ENCODE data around the gene EPB41.
"Not testable (repeated sequence)": the region's sequence is repeated elsewhere in the genome, so short reads cannot be mapped to it uniquely, and the experiment has no call there.

The EPB41 gene

DNA sequence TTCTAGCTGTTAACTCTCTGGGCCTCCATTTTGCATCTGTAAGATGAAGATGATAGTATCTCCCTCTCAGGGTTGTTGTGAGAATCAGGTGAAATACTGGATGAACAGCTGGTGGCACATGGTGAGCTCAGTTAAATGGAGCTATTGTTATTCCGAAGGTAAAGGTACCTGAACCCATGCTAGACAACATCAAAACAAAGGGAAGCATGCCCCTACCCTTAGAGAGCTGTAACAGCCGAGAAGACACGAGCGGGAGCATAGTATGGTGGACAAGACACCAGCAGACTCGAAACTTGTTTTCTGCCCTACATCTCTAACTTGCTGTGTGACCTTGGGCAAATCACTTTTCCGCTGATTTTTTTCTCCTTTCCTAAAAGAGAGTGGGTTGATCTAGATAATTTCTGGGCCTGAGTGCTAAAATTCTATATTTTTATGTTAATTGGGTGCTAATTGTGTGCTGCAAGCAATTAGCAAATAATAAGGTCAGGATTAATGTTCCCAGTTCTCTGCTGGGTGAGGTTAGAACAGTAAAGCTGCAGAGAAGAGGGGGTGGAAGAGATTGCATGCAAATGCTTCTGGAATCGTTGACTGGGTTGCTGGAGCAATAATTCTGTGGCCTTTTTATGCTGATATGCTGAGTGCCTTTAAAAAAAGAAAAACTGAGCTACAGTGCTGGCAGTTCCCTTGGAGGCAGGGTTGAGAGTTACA is 198.5 kb downstream of the EPB41 start:
- no peak for DNase-seq (ENCODE audit: low read depth)

DNA sequence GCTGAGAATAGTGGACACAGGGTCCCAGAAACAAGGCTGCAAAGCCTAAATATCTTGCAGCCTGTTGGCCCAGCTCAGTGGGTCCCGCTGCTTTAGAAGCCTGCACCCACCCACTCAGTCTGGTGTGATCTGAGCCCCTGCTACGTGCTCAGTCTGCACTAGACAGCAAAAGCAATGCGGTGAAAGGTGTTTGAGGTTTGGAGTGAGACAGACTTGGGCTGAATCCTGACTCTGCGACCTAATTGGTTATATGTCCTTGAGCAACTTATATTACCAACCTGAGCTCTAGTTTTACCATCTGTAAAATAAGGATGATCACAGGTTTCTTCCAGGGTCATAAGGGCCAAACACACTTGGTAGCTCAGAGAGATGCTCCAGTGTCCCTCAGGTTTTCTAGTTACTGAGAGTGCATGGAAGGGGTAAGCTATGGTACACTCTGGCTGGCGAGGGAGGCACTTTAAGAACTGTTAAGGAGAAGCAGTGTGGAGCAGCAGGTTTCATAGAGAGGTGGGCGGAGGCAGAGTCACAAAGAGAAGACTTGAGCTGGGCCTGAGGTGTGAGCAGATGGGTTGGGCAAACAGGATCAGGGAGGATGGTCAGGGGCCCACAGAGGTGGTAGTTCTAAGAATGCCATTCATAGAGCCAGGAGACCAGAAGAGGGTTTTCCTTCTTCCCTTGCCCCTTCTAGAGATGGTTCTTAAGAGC is 199.2 kb downstream of the EPB41 start:
- DNase-seq (ENCODE audit: low read depth) = no peak

DNA sequence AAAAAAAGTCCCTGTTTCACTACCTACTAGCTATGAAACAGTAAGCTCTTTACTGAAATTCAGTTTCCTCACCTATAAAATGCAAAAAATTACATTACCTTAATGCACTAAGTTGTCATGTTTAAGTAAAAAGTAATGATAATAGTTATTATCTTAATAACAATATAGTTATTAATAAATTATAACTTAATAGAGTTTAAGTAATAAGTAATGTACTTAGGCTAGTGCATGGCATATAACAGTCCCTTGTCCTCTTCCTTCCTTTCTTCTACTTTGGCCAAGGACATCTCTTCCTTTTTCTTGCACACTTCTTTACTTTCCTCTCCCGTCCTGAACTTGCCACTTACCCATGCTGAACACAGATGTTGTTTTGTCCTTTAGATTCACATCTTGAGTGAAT is 200.3 kb downstream of the EPB41 start:
- DNase-seq (ENCODE audit: low read depth) = no peak

DNA sequence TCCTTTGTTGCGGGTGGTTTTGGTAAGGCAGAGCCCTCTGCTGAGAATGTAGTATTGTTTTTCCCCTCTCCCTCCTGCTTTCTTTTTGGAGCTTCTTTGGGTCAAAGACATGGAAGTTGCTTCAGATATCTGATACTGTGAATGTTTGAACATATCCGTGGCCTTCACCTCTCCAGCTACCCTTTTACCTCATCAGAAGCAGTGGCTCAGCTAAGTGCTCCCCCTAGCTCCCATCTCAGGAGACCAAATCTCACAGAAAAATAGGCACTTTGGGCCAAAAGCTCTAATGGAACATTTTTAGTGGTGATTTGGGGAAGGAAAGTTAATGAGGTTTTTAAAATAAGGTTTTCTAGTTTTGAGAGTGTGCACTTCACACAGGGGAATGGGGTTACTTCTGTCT is 203.0 kb downstream of the EPB41 start:
- no peak for DNase-seq (ENCODE audit: low read depth)

DNA sequence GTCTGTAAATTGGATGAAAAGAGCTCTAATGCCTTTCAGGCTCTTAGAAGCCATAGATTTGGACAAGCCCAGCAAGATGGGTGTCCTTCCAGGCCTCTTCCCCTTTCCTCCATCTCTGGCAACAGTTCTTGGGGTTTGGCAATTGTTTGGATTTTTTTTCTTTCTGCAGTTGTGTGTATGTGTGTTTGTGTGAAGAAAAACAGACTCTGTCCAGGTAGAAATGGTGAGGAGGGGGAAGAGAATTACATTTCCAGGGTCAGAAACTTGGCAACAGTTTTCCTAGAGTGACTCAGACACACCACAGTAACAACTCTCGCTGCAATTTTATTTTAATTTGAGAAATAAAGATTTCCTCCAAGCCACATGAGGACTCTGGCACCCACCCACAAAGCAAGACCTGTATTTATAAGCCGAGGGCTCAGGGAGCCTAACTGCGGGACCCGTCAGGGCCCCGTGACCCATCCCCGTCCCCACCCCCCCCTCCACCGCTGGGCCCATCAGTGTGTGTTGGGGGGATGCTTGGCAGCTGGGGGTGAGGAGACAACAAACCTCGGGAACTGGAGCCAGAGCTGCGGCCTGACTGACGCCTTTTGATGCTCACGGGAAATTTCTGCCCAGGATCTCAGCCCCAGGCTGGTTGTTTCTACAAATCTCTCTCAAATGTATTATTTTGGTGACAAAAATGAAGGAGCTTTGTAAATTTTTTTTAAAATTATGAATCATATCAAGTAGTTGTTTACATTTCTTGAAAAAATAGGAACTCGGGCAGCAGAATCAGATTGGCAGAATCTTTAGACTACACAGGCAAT is 205.0 kb downstream of the EPB41 start:
- no peak for DNase-seq (ENCODE audit: low read depth)

DNA sequence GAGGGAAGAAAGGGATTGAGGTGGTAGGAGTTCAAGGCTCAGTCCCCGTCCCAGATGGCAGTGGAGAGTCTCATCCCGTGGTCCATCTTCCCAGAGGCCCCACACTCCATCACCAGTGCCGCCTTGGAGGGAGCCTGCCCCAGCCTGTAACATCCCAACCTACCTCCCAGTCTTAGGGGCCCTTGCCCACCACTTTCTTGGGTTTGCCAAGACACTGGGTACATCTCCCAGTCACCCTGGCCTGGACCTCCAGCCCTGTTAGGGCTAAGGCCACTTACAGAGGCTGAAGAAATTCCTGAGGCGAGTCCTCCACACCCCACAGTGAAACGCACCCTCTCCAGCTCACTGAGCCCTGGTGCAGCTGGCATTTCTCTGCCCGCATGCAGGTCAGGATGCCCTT is 206.0 kb downstream of the EPB41 start:
- no peak for DNase-seq (ENCODE audit: low read depth)

DNA sequence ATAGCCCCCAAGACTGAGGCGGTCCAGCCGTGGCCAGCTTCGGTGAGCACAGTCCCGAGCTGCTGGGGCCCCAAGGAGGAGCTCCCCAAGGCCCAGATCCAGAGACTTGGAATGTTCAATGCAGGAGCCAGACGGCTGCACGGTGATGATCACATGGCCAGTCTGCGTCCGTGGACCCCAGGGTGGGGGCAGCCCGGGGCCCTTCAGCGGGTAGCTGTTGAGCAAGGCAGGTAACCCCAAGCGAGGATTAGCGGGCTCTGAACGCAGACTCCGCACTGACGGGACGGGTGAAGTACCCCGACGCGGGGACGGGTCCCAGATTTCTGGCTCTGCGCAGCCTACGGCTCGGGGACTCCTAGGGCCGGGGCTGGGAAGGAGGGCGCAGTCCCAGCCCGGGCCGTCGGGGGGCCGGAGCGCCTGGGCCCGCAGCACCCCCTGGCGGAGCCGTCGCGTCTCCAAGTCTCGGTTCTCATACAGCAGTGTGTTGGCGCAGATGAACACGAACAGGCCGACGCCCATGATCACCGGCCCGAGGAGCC is 206.6 kb downstream of the EPB41 start:
- DNase-seq (ENCODE audit: low read depth) = peak; percentile 40

DNA sequence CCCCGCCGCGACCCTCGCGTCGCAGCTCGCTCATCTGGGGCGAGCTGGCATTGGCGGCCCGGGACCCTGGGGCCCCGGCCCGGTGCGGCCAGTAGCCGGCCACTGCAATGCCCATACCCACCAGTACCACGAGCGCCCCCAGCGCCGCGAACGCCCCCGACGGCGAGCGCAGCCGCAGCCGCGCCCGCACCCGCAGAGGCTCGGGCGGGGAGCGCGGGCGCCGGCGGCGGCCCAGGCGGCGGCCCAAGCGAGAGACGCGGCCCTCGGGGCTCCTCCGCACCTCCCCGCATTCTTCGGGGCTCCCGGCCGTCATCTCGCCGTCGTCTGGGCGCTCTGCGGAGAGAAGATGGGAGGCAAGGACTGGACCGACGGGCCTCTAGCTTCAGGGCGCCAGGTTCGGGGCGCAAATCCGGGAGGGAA is 207.2 kb downstream of the EPB41 start:
- no peak for DNase-seq (ENCODE audit: low read depth)

DNA sequence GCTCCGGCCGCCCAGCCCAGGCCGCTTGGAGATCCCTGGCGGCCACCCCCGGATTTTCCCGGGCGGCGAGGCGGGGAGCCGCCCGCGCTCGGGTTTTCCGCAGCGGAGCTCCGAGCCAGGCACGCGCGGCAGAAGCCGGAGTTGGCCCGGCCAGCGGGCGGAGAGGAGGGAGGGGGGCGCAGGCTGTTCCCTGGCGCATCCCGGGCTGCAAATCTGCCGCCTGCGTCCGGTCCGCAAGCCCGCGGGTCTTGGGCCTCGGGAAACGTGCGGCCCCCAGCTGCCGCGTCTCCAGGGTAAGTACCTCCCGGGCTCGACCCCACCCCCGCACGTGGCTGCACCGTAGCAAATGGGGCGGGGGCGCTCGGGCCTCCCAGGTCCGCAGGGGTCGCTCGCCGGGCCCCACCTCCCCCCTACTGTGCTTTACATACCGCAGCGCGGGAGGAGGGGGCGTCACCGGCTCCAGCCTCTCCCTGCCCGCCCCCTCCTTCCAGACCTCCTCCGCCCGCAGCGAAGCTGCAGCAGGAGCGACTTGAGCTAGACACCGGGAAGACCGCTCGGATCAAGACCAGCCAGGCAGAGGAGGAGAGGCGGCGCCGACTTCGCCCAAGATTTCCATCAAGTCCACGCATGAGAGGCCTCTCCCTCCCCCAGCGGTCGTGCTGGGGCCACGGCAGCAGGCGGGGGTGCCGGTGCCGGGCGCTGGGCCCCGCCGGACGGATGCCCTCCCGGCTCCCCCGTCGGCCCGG is 207.7 kb downstream of the EPB41 start:
- DNase-seq (ENCODE audit: low read depth) = peak; percentile 67

DNA sequence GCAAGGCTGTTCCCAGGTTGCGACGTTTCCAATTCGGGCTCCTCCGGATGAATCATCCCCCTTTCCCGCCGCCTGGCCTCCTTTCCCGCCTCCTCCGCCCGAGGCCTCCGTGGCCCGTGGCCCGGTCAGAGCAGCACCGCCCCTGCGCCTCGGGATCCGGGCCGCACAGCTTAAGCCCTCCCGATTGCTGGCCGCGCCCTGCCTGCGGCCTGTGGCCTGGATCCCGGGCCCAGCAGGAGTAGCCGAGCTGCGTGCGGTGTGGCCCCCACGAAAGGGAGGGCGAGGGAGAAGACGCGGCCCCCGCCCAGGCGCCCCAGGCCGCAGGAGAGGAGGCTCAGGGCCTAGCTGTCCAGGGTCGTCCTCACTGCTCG is 208.3 kb downstream of the EPB41 start:
- peak; percentile 76 for DNase-seq (ENCODE audit: low read depth)

DNA sequence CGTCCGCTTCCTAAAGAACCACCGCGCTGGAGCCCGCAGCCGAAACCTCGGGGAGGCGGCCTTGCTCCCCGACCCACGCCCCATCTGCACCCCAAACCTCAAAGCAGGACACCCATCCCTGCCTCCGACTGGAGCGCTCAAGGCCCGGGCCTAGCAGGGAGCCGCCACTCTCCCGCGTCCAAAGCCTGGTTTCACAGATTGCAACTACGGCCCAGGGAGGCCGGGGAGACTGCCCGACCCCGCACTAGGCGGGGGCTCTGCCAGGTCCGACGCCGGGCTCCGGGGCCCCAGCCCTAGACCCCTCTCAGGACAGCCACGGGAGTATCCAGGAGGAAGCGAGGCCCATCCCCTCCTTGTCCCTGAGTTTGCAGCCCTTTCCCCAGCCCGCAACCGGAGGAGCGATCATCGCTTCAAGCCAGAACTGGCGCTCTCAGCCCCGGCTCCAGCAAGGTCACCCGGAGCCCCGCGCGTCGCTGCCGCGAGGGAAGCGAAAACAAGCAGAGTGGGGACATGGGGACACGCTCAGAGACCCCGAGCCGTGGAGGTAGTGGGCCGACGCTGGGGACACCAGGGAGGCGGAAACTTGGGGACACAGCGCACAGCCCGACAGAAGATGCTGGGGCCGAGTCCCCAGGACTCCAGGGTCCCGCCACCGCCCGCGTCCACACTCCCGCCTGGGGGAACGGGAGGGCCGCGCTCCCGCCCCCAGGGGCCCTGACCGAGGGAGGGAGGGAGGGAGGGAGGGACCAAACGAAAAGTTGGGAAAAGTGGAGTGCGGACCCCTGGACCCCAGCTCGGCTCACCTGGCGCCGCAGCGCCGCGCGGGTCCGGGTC is 208.9 kb downstream of the EPB41 start:
- DNase-seq (ENCODE audit: low read depth) = peak; percentile 42

DNA sequence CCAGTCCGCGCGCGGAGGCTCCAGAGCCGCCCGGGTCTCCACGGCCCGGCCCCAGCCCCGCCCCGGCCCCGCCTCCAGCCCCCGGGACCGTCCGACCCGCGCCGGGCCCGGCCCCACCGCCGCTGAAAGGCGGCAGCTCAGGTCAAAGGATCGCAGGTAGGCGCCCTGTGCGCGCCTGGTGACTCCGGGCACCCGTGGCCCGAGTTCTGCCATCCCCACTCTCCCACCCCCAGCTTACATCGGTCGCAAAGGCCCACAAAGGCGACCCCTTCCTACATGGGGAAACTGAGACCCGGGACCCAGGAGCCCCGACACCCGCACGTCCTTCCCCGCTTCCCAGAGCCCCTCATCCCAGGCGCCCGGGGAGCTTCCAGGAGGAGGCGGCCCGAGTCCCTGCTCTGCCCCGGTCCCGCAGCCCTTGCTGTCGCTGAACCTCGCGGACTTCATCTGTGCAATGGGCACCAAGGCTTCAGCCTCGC is 209.6 kb downstream of the EPB41 start, which contains the start of gene TMEM200B:
TSS of gene TMEM200B (minus strand) at position 17 of the 479 bp plus-strand sequence. CDS start 2,075 bp downstream, outside the sequence.
- no peak for DNase-seq (ENCODE audit: low read depth)

DNA sequence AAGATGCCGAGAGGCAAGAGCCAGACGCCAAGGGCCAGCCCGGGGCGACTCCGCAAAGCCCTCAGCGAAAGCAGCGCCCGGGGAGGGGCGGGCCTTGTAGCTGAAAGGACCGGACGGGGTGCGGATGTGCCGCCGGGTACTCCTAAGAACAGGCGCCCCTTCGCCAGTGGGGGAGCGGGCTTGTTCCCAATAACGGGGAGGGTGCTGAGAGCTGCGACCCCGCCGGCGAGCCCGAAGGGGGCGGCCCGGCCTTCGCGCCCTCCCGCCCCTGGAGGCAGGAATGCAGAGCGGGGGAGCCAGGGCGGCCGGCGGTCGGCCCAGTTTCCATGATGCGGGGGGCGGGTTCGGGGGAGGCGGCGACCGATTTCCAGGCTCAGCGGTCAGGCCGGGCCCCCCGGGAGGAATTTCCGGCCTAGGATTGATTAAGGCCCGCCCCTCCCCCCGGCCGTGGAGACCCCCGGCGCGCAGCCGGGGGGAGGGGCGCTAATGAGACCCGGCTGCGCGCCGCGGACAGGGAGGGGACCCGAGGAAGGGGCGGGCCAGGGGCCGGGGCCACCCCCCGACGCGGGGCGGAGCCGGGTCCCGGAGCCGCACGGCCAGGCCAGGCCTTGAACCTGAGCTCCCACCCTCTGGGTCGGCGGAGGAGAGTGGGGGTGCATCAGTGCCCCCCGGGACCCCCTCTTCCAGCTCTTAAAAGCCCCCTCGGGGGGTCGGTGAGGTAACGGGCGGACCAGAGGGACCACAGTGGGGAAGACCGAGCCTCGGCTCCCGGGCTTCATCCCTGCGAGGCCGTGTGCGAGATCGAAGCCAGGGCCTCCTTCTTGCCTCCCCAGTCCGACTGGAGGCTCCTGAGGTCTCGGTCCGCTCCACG is 210.2 kb downstream of the EPB41 start:
- DNase-seq (ENCODE audit: low read depth) = peak; percentile 69

DNA sequence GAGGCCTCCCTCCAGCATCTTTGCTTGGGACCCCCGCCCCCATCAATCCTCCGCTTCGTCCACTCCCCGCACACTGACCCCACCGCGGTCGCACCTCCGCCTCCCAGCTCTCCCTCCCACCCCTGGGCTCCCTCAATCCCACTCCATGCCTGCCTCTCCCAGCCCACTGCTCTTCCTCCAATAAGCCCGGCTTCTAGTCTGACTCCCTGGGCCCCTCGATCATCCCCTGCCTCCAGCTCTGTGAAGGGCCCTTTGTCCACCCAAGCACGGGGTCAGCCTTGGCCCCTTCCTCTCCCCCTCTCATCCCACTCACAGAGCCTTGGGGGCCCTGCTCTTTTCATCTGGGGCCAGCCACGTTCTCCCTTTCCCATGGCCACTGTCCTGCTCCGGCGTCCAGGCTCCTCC is 210.9 kb downstream of the EPB41 start:
- no peak for DNase-seq (ENCODE audit: low read depth)

DNA sequence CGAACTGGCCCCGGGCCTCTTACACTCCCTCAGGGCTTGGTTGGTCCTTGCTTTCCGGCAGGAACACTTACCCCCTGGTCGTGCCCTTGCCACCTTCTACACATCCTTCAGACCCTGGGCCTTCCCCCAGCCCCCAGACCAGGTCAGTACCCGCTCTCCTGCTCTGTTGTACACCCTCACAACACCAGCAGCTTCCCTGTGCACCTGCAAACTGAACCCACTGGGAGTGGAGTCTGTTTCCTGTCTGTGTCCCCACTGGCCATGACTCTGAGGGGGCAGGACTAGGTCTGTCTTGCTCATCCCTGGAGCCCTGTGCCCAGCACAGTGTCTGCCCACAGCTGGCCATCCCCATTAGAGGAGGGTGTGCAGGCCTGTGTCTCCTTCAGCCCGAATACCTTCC is 211.4 kb downstream of the EPB41 start:
- no peak for DNase-seq (ENCODE audit: low read depth)

DNA sequence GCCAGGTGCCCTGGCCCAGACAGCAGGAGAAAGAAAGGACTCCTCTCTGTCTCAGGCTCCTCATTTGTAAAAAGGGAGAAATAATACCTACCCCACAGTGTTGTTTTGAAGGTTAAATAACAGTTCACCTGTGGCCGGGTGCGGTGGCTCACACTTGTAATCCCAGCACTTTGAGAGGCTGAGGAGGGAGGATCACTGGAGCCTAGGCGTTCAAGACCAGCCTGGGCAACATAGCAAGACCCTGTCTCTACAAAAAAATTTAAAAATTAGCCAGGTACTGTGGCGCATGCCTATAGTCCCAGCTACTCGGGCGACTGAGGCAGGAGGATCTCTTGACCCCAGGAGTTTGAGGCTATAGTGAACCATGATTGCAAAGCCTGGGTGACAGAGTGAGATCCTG is 211.8 kb downstream of the EPB41 start:
- DNase-seq (ENCODE audit: low read depth) = no peak

DNA sequence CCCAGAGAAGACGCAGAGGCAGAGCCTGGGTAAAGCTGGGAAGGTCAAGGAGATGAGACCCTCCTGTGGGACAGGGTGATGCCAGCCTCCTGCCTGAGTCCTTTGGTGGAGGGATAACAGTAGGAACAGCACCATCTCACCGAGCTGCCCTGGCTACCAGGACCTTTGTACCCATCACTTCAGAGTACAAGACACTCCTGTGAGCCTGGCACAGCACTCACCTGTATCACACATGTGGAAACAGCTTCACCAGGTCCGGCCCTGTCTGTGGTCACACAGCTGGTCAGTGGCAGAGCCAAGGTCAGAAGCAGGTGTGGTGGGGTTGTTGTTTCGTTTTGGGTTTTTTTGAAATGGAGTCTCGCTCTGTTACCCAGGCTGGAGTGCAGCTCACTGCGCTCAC is 214.4 kb downstream of the EPB41 start:
- no peak for DNase-seq (ENCODE audit: low read depth)

DNA sequence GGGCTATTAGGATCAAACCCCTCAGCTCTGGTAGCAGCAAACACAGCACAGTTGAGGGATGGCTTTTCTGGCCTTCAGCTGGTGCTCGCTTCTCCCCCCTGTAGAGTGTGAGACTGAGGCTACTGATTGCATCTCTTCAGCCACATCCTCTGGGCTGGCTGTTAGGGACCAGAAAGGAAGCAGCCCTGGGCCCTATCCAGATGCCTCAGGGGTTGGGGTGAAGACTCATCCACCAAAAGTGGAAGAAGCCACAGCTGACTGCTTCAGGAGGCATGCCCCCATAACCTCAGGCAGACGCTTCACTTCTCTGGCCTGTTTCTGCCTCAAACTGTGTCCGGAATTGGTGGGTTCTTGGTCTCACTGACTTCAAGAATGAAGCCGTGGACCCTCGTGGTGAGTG is 215.5 kb downstream of the EPB41 start:
- DNase-seq (ENCODE audit: low read depth) = no peak

DNA sequence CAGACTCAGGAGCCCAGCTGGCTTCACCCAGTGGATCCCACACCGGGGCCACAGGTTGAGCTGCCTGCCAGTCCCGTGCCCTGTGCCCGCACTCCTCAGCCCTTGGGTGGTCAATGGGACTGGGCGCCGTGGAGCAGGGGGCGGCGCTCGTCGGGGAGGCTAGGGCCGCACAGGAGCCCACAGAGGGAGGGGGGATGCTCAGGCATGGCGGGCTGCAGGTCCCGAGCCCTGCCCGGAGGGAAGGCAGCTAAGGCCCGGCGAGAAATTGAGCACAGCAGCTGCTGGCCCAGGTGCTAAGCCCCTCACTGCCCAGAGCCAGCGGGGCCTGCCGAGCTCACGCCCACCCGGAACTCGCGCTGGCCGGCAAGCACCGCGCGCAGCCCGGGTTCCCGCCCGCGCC is 216.7 kb downstream of the EPB41 start:
- not testable (repeated sequence) for DNase-seq (ENCODE audit: low read depth)

Measured in amniotic epithelial cell (primary cell).